ENCODE data around the gene VPS9D1. TPM values are rescaled to one million over a fixed set of nuclear protein-coding genes. Genes with fewer than 3 reads are reported as not detected.

Gene VPS9D1
- total and polyA plus RNA-seq, 2 of the 4 experiments (the other 2 are of a cell fraction): 1.8 to 20.3 TPM

- Histone ChIP-seq H2BK20ac (ENCODE audit: low read depth, low read length) (no peak overlapping the region), H4K8ac (ENCODE audit: low read depth in 2 of 2, low read length in 2 of 2) (no peak overlapping the region), H3K14ac (replicated peaks; ENCODE audit: low read depth, low read length) (no peak overlapping the region), H4K5ac (ENCODE audit: low read depth, low read length) (no peak overlapping the region), H3K56ac (ENCODE audit: extremely low read depth, insufficient read depth, low read length) (no peak overlapping the region), H3K4me2 (ENCODE audit: low read depth, low read length) (no peak overlapping the region), H2BK15ac (ENCODE audit: low read depth, low read length) (no peak overlapping the region), H3K36me3 (ENCODE audit: control insufficient read depth, insufficient read depth, low read length) (peaks cover 69% of the 10 kb centered on the region), H3K4ac (ENCODE audit: low read depth, low read length) (no peak overlapping the region), H3K4me1 (ENCODE audit: control insufficient read depth, insufficient read depth, low read length) (no peaks in the 10 kb centered on the region), H3K9me3 (ENCODE audit: control insufficient read depth, insufficient read depth, low read length) (no peaks in the 10 kb centered on the region), H3K27me3 (ENCODE audit: control insufficient read depth, insufficient read depth, low read length) (no peaks in the 10 kb centered on the region), H4K91ac (ENCODE audit: insufficient read depth, low read depth, low read length) (no peak overlapping the region), H4K20me1 (ENCODE audit: insufficient read depth, low read length) (0 out of 2 replicates have a peak, but pooled peaks cover 4% of the 10 kb centered on the region), H2BK5ac (ENCODE audit: low read depth, low read length, poor library complexity, severe bottlenecking) (no peak overlapping the region), H3K79me1 (ENCODE audit: low read depth in 1 of 2, low read length in 2 of 2) (peaks cover 8 to 10% of the 10 kb centered on the region in 2 experiments; a peak in 3 of 4 replicates), H3K9ac (ENCODE audit: low read depth, low read length) (no peak overlapping the region), H2AK5ac (ENCODE audit: low read depth, low read length) (no peak overlapping the region), H3K18ac (ENCODE audit: low read depth, low read length) (no peak overlapping the region), H3K4me3 (ENCODE audit: insufficient read depth, low read depth, low read length) (no peak overlapping the region), H2AK9ac (replicated peaks; ENCODE audit: low read depth, low read length, poor library complexity) (no peak overlapping the region), H3K27ac (ENCODE audit: insufficient read depth, low read length) (no peak overlapping the region), H3K9me1 (ENCODE audit: insufficient read depth, low read length) (no peaks in the 10 kb centered on the region), H3K23ac (ENCODE audit: low read depth, low read length) (no peak overlapping the region), H2BK120ac (ENCODE audit: low read depth, low read length) (no peak overlapping the region), H2AFZ (replicated peaks; ENCODE audit: low read length, poor library complexity) (no peak overlapping the region)
- TF ChIP-seq POLR2A (IDR thresholded peaks at IDR 0.05; ENCODE audit: low read depth, low read length): no peak
- no peak for TF ChIP-seq BHLHE40 (IDR thresholded peaks at IDR 0.05; ENCODE audit: low read depth, low read length)
- TF ChIP-seq MAFK (IDR thresholded peaks at IDR 0.05; ENCODE audit: low read depth, low read length): no peak
- no peak for TF ChIP-seq SMC3 (IDR thresholded peaks at IDR 0.05; ENCODE audit: low read depth, low read length)
- TF ChIP-seq NFE2L2 (IDR thresholded peaks at IDR 0.05; ENCODE audit: low read depth, low read length): no peak
- TF ChIP-seq RAD21 (IDR thresholded peaks at IDR 0.05; ENCODE audit: low read length): no peak
- TF ChIP-seq USF2 (IDR thresholded peaks at IDR 0.05; ENCODE audit: low read depth, low read length): no peak
- TF ChIP-seq CHD1 (IDR thresholded peaks at IDR 0.05; ENCODE audit: low read depth, low read length): no peak
- no peak for TF ChIP-seq MXI1 (IDR thresholded peaks at IDR 0.05; ENCODE audit: borderline replicate concordance, low read depth, low read length)
- no peak for TF ChIP-seq FOS (IDR thresholded peaks at IDR 0.05; ENCODE audit: low read depth, low read length)
- no peak for TF ChIP-seq RFX5 (IDR thresholded peaks at IDR 0.05; ENCODE audit: low read depth, low read length)
- TF ChIP-seq MAZ (IDR thresholded peaks at IDR 0.05; ENCODE audit: borderline replicate concordance, low read depth, low read length): no peak
- no peak for TF ChIP-seq CEBPB (IDR thresholded peaks at IDR 0.05; ENCODE audit: low read depth, low read length)
- no peak for TF ChIP-seq RCOR1 (IDR thresholded peaks at IDR 0.05; ENCODE audit: insufficient replicate concordance, low read length)
- no peak for TF ChIP-seq CTCF (conservative IDR thresholded peaks at IDR 0.05; ENCODE audit: low read depth, low read length)
- TF ChIP-seq ELK1 (IDR thresholded peaks at IDR 0.05; ENCODE audit: borderline replicate concordance, low read depth, low read length): no peak
- dilution Hi-C loops (cut with HindIII; ENCODE audit: low sequenced_read_pairs, unreplicated experiment) (no loop called here), intact Hi-C loops (cut with micrococcal nuclease) (no loop called here), in situ Hi-C loops (cut with MboI; ENCODE audit: low sequenced_read_pairs) (no loop called here)
- DNase-seq (no peak), ATAC-seq (ENCODE audit: low read depth) (no peak)
- ChIA-PET POLR2A (ENCODE audit: unreplicated experiment) (no interaction called here), CTCF (no interaction called here)
- WGBS, 2 experiments (ENCODE audit: extremely low coverage in 2 of 2, insufficient read length in 1 of 2): 96% methylated on average over 4 of the region's 14 CpGs; no CpG with 5 or more reads in 1 of the 2 experiments
- no TSS peak for BruUV-seq (replicated peaks)
Measured at GRCh38 chr16:89738072-89738377, 17.3 kb upstream of the VPS9D1 start.

All from IMR-90 (cell line).